ENCODE measurements around the gene RASSF3. TPM values are rescaled to one million over a fixed set of nuclear protein-coding genes. Genes with fewer than 3 reads are reported as not detected.
A peak's percentile ranks its signal among the peaks of the same experiment; 100 is the strongest.
"Not testable (repeated sequence)": the region's sequence is repeated elsewhere in the genome, so short reads cannot be mapped to it uniquely, and the experiment has no call there.

The RASSF3 gene
- total RNA-seq, 1 experiment from 2014 or later = 42.6 TPM

GRCh38 chr12:64631197-64631596 is 20.9 kb downstream of the RASSF3 start:
- no peak for DNase-seq (ENCODE audit: extremely low read depth, low read depth)

DNA sequence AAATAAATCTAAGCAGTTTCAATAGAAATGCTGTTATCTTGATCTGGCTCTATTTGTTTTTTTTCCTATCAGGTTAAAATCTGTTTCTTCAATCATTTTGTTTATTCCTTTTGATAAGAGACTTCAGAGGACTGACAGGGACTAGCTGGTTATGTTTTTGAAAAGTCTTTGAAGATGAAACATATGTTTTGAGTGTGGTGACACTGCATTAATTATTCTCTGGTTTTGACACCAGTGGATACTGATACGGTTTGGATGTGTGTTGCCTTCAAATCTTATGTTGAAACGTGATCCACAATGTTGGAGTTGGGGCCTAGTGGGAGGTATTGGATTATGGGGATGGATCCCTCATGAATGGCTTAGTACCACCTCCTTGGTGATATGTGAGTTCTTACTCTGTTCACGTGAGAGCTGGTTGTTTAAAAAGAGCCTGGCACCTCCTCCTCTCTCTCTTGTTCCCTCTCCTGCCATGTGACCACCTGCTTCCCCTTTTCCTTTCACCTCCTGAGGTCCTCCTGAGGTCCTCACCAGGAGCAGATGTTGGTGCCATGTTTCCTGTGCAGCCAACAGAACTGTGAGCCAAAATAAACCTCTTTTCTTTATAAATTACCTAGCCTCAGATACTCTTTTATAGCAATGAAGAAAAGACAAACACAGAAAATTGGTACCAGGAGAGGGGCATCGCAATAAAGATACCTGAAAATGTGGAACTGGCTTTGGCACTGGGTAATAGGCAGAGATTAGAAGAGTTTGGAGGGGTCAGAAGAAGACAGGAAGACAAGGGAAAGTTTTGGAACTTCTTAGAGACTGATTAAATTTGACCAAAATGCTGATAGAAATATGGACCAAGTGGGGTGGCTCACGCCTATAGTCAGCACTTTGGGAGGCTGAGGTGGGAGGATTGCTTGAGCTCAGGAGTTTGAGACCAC is 23.0 kb downstream of the RASSF3 start:
- no peak for DNase-seq (ENCODE audit: extremely low read depth, low read depth)

- peak; percentile 48 for DNase-seq (ENCODE audit: extremely low read depth, low read depth)
Measured at GRCh38 chr12:64633940-64634337, 23.6 kb downstream of the RASSF3 start.

DNA sequence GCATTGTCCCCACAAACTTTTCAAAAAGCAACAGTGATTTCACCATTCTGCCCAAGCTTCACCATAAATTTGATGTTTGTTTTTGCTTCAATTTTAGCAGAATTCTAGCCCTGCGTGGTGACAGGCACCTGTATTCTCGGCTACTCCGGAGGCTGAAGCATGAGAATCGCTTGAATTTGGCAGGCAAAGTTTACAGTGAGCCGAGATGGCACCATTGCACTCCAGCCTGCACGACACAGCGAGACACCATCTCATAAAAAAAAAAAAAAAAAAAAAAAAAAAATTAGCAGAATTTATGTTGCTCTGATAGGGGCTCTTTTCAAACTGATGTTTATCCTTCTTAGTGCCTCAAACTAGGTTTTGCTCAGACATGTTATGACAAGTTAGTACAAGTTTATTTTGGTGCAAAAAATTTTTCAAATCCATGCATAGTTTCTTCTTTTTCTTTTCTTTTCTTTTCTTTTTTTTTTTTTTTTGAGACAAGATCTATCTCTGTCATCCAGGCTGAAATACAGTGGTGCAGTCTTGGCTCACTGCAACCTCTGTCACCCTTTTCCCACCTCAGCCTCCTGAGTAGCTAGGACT is 24.3 kb downstream of the RASSF3 start:
- no peak for DNase-seq (ENCODE audit: extremely low read depth, low read depth)

DNA sequence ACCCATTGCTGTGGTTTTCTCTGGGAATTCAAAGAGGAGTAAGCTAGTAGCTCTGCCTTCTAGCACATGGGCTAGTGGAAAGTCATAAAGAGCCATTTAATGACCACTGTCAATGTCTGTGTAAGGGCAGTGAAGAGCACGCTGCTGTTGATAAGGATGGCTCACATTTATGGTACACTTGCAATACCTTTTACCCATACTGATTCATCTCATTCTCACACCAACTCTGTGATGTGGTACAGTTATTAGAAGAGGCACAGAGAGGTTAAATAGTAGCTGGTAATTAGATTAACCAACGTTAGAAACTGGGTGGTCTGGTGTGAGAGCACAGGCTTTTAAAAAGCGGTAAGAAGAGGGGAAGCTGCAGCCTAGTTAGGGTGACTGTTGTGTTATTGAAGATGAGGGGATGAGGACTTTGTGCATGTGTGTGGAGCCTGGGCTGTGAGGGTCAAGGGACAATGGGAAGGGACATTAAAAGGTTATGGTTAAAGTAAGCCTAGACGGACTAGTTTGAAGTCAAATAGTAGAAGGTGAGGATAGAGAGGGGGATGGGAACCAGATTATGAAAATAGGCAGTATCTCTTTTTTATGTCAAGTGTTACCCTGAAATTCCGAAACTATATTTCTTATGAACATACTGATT is 25.2 kb downstream of the RASSF3 start:
- DNase-seq (ENCODE audit: extremely low read depth, low read depth) = no peak

GRCh38 chr12:64636856-64637255 is 26.6 kb downstream of the RASSF3 start:
- DNase-seq (ENCODE audit: extremely low read depth, low read depth) = no peak

- no peak for DNase-seq (ENCODE audit: extremely low read depth, low read depth)
Measured at GRCh38 chr12:64639466-64639865, 29.2 kb downstream of the RASSF3 start.

GRCh38 chr12:64646318-64646717 is 36.0 kb downstream of the RASSF3 start:
- DNase-seq (ENCODE audit: extremely low read depth, low read depth) = no peak

DNA sequence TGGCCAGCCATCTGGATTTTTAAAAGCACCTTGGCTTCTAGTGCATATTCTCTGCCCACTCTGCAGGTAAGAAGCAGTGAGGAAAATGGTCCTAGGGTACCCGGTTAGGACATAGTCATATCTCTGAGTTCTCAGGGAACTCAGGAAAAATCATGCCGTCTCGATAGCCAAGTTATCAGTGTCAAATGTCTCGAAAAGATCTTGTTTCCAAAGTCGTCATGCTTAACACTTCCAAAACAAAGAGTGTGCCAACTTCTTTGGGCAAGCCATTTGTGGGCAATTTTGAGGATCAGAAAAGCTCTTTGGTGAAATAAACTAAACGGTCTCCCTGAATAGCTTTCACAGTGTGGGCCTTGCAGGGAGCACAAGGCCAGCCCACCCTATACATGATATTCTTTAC is 39.2 kb downstream of the RASSF3 start:
- no peak for DNase-seq (ENCODE audit: extremely low read depth, low read depth)

DNA sequence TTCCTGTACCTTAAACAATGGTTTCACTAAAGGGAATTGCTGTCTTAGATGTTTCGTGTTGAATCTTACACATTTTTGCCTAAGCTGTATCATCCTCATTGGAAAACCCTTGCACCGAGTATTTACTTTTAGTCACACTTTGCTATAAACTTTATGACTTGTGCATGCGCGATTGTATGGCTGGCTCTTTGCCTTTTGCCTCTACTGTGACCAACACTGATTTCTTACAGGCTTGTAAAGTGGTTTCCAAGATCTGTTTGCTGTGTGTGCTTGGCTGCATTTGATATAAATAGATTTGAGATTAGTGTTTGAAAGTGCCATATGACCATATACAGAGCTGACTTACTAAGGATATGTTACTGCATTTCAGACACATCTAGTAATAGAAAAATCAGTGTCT is 40.5 kb downstream of the RASSF3 start:
- peak; percentile 90 for DNase-seq (ENCODE audit: extremely low read depth, low read depth)

- no peak for DNase-seq (ENCODE audit: extremely low read depth, low read depth)
Measured at GRCh38 chr12:64652346-64652745, 42.1 kb downstream of the RASSF3 start.

GRCh38 chr12:64653123-64653522 is 42.8 kb downstream of the RASSF3 start:
- DNase-seq (ENCODE audit: extremely low read depth, low read depth) = no peak

GRCh38 chr12:64653907-64654306 is 43.6 kb downstream of the RASSF3 start:
- DNase-seq (ENCODE audit: extremely low read depth, low read depth) = not testable (repeated sequence)

GRCh38 chr12:64655141-64655540 is 44.8 kb downstream of the RASSF3 start:
- no peak for DNase-seq (ENCODE audit: extremely low read depth, low read depth)

DNA sequence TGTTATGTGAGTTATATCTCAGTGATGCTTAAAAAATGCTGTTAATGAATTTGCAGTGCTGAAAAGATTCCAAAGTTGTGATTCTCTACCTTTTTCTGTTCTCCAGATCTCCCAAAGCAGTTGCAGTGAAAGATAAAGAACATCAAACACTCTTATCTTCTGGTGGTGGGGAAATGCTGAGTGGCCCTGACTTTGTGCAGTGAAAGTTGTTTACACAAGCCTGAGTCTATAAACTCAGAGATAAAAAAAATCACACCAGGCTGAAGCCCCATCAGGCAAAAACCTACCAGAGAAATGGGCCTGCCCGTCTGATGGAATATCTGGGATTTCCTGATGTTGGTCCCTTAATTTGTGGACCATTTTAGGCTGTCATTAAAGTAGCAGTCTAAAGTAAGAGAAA is 46.1 kb downstream of the RASSF3 start:
- no peak for DNase-seq (ENCODE audit: extremely low read depth, low read depth)

DNA sequence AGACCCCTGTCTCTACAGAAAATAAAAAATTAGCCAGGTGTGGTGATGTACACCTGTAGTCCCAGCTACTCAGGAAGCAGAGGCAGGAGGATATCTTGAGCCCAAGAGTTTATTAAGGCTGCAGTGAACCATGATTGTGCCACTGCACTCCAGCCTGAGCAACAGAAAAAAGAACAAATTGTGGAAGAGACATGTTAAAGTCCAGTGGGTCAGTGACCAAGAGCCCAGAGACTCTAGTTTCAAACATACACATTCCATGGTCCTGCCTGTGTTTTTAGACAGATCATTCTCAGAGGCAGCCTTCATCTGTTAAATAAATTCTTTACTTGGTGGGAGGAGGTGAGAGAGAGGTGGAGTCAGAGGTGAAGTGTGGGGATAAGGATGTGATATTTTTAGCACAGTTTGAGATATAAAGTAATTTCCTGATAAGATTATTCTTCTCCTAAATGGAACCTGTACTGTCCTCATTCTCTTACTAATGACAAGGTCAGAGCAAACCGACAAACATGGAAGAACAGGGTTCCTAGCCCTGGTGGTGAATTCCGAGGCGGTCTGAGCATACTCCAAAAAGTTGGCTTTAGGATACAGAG is 48.7 kb downstream of the RASSF3 start:
- DNase-seq (ENCODE audit: extremely low read depth, low read depth) = no peak

- DNase-seq (ENCODE audit: extremely low read depth, low read depth) = no peak
Measured at GRCh38 chr12:64660237-64661018, 50.1 kb downstream of the RASSF3 start.

DNA sequence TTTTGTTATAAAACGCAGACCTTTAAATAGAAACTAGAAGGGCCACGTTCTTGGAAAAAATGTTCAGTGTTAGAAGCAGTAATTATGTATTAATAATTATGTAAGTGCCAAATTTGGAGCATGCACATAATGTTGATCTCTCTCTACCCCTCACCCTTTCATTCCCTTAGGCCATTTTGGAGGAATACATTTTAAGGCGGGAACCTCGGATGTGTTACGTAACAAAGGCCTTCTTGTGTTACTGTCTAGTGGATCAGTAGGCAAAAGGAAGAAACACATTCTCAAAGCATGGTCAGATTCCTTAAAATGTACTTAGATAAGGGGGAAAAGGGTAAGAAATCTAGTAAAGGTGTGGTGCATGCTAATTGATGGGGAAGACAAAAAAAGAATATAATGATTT is 52.7 kb downstream of the RASSF3 start:
- DNase-seq (ENCODE audit: extremely low read depth, low read depth) = no peak

- DNase-seq (ENCODE audit: extremely low read depth, low read depth) = no peak
Measured at GRCh38 chr12:64665514-64665913, 55.2 kb downstream of the RASSF3 start.

Measured in NCI-H460 (cell line).